ENCODE results near the gene NEU3. TPM values are rescaled to one million over a fixed set of nuclear protein-coding genes. Genes with fewer than 3 reads are reported as not detected.

The NEU3 gene
- total and polyA plus RNA-seq, 2 of the 4 experiments (the other 2 are of a cell fraction) = 5.5 to 10.6 TPM

- CTCF ChIA-PET = no interaction called here
- Histone ChIP-seq H3K4me2 (ENCODE audit: low read depth, low read length) (no peak overlapping the region), H3K4ac (ENCODE audit: low read depth, low read length) (no peak overlapping the region), H2BK120ac (ENCODE audit: low read depth, low read length) (no peak overlapping the region), H2BK15ac (ENCODE audit: low read depth, low read length) (no peak overlapping the region), H3K4me1 (ENCODE audit: control insufficient read depth, insufficient read depth, low read length) (no peaks in the 10 kb centered on the region), H3K56ac (ENCODE audit: extremely low read depth, insufficient read depth, low read length) (no peak overlapping the region), H3K9me3 (ENCODE audit: control insufficient read depth, insufficient read depth, low read length) (no peaks in the 10 kb centered on the region), H3K9me1 (ENCODE audit: insufficient read depth, low read length) (peaks cover under 1% of the 10 kb centered on the region; the same call in 1 of the 2 replicates), H4K5ac (ENCODE audit: low read depth, low read length) (no peak overlapping the region), H3K4me3 (ENCODE audit: insufficient read depth, low read depth, low read length) (no peak overlapping the region), H3K79me1 (ENCODE audit: low read depth in 1 of 2, low read length in 2 of 2) (peaks cover 31 to 61% of the 10 kb centered on the region in 2 experiments), H3K36me3 (ENCODE audit: control insufficient read depth, insufficient read depth, low read length) (peaks cover 13% of the 10 kb centered on the region), H2AK9ac (replicated peaks; ENCODE audit: low read depth, low read length, poor library complexity) (no peak overlapping the region), H2AK5ac (ENCODE audit: low read depth, low read length) (no peak overlapping the region), H3K9ac (ENCODE audit: low read depth, low read length) (no peak overlapping the region), H4K8ac (ENCODE audit: low read depth in 2 of 2, low read length in 2 of 2) (no peak overlapping the region), H2AFZ (replicated peaks; ENCODE audit: low read length, poor library complexity) (no peak overlapping the region), H4K20me1 (ENCODE audit: insufficient read depth, low read length) (peaks cover 16% of the 10 kb centered on the region), H3K14ac (replicated peaks; ENCODE audit: low read depth, low read length) (no peak overlapping the region), H3K27me3 (ENCODE audit: control insufficient read depth, insufficient read depth, low read length) (no peaks in the 10 kb centered on the region), H3K23ac (ENCODE audit: low read depth, low read length) (no peak overlapping the region), H2BK5ac (ENCODE audit: low read depth, low read length, poor library complexity, severe bottlenecking) (no peak overlapping the region), H3K18ac (ENCODE audit: low read depth, low read length) (no peak overlapping the region), H4K91ac (ENCODE audit: insufficient read depth, low read depth, low read length) (no peak overlapping the region), H2BK20ac (ENCODE audit: low read depth, low read length) (no peak overlapping the region), H3K27ac (ENCODE audit: insufficient read depth, low read length) (no peak overlapping the region)
- ATAC-seq (ENCODE audit: low read depth) = no peak
- WGBS, 2 experiments (ENCODE audit: extremely low coverage in 2 of 2, insufficient read length in 1 of 2) = no CpG with 5 or more reads among the region's 5 CpGs
- no peak for DNase-seq
- POLR2A ChIA-PET (ENCODE audit: unreplicated experiment) = no interaction called here
- intact Hi-C loops (cut with micrococcal nuclease) = no loop called here
- in situ Hi-C loops (cut with MboI; ENCODE audit: low sequenced_read_pairs) = no loop called here
- no TSS peak for BruUV-seq (replicated peaks)
- dilution Hi-C loops (cut with HindIII; ENCODE audit: low sequenced_read_pairs, unreplicated experiment) = no loop called here
- TF ChIP-seq CHD1 (IDR thresholded peaks at IDR 0.05; ENCODE audit: low read depth, low read length) (no peak), RFX5 (IDR thresholded peaks at IDR 0.05; ENCODE audit: low read depth, low read length) (no peak), MXI1 (IDR thresholded peaks at IDR 0.05; ENCODE audit: borderline replicate concordance, low read depth, low read length) (no peak), RCOR1 (IDR thresholded peaks at IDR 0.05; ENCODE audit: insufficient replicate concordance, low read length) (no peak), SMC3 (IDR thresholded peaks at IDR 0.05; ENCODE audit: low read depth, low read length) (no peak), FOS (IDR thresholded peaks at IDR 0.05; ENCODE audit: low read depth, low read length) (no peak), ELK1 (IDR thresholded peaks at IDR 0.05; ENCODE audit: borderline replicate concordance, low read depth, low read length) (no peak), POLR2A (IDR thresholded peaks at IDR 0.05; ENCODE audit: low read depth, low read length) (no peak), NFE2L2 (IDR thresholded peaks at IDR 0.05; ENCODE audit: low read depth, low read length) (no peak)
- TF ChIP-seq, protein P1, sequence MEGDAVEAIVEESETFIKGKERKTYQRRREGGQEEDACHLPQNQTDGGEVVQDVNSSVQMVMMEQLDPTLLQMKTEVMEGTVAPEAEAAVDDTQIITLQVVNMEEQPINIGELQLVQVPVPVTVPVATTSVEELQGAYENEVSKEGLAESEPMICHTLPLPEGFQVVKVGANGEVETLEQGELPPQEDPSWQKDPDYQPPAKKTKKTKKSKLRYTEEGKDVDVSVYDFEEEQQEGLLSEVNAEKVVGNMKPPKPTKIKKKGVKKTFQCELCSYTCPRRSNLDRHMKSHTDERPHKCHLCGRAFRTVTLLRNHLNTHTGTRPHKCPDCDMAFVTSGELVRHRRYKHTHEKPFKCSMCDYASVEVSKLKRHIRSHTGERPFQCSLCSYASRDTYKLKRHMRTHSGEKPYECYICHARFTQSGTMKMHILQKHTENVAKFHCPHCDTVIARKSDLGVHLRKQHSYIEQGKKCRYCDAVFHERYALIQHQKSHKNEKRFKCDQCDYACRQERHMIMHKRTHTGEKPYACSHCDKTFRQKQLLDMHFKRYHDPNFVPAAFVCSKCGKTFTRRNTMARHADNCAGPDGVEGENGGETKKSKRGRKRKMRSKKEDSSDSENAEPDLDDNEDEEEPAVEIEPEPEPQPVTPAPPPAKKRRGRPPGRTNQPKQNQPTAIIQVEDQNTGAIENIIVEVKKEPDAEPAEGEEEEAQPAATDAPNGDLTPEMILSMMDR (conservative IDR thresholded peaks at IDR 0.05; ENCODE audit: low read depth, low read length) = no peak
- TF ChIP-seq, protein P2, sequence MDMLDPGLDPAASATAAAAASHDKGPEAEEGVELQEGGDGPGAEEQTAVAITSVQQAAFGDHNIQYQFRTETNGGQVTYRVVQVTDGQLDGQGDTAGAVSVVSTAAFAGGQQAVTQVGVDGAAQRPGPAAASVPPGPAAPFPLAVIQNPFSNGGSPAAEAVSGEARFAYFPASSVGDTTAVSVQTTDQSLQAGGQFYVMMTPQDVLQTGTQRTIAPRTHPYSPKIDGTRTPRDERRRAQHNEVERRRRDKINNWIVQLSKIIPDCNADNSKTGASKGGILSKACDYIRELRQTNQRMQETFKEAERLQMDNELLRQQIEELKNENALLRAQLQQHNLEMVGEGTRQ (IDR thresholded peaks at IDR 0.05; ENCODE audit: low read depth, low read length) = no peak
Observed at GRCh38 chr11:74966651-74967050, 22.1 kb upstream of the NEU3 start.
